Measurements from ENCODE around the gene NHERF1. TPM values are rescaled to one million over a fixed set of nuclear protein-coding genes. Genes with fewer than 3 reads are reported as not detected.

Gene NHERF1
- total and polyA plus RNA-seq, 2 of the 13 experiments (the other 11 are each of a cell fraction or from before 2014, with no cell fraction given) = 169 to 269 TPM

DNA sequence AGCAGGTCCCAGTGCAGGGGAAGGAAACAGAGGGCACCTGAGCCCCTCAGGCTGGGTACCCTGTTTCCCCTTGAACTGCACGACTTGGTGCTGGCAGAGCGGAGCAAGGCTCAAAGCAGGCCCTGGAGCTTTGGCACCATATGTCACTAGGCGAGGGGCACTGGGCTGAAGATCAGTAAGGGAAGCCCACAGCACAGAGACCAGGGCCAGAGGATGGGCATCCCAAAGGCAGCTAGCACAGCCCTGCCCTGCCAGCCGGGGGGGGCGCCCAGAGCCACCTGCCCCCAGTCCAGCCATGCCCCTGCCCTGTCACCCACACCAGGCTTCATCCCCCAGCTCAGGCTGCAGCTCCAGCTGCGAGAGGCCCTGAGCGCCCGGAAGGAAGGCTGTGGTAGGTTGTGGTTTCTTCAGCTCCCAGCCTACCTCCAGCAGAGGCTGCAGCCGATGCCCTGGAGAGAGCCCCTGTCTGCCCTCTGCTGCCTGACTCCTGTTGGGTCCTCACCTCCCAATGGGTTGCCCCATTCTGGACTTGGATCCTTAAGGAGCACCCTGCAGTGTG is 10.9 kb downstream of the NHERF1 start (continued):
- TF ChIP-seq, protein P1, sequence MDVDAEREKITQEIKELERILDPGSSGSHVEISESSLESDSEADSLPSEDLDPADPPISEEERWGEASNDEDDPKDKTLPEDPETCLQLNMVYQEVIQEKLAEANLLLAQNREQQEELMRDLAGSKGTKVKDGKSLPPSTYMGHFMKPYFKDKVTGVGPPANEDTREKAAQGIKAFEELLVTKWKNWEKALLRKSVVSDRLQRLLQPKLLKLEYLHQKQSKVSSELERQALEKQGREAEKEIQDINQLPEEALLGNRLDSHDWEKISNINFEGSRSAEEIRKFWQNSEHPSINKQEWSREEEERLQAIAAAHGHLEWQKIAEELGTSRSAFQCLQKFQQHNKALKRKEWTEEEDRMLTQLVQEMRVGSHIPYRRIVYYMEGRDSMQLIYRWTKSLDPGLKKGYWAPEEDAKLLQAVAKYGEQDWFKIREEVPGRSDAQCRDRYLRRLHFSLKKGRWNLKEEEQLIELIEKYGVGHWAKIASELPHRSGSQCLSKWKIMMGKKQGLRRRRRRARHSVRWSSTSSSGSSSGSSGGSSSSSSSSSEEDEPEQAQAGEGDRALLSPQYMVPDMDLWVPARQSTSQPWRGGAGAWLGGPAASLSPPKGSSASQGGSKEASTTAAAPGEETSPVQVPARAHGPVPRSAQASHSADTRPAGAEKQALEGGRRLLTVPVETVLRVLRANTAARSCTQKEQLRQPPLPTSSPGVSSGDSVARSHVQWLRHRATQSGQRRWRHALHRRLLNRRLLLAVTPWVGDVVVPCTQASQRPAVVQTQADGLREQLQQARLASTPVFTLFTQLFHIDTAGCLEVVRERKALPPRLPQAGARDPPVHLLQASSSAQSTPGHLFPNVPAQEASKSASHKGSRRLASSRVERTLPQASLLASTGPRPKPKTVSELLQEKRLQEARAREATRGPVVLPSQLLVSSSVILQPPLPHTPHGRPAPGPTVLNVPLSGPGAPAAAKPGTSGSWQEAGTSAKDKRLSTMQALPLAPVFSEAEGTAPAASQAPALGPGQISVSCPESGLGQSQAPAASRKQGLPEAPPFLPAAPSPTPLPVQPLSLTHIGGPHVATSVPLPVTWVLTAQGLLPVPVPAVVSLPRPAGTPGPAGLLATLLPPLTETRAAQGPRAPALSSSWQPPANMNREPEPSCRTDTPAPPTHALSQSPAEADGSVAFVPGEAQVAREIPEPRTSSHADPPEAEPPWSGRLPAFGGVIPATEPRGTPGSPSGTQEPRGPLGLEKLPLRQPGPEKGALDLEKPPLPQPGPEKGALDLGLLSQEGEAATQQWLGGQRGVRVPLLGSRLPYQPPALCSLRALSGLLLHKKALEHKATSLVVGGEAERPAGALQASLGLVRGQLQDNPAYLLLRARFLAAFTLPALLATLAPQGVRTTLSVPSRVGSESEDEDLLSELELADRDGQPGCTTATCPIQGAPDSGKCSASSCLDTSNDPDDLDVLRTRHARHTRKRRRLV (CRISPR knock-in tag; IDR thresholded peaks at IDR 0.05) = no peak
- TF ChIP-seq, protein P2, sequence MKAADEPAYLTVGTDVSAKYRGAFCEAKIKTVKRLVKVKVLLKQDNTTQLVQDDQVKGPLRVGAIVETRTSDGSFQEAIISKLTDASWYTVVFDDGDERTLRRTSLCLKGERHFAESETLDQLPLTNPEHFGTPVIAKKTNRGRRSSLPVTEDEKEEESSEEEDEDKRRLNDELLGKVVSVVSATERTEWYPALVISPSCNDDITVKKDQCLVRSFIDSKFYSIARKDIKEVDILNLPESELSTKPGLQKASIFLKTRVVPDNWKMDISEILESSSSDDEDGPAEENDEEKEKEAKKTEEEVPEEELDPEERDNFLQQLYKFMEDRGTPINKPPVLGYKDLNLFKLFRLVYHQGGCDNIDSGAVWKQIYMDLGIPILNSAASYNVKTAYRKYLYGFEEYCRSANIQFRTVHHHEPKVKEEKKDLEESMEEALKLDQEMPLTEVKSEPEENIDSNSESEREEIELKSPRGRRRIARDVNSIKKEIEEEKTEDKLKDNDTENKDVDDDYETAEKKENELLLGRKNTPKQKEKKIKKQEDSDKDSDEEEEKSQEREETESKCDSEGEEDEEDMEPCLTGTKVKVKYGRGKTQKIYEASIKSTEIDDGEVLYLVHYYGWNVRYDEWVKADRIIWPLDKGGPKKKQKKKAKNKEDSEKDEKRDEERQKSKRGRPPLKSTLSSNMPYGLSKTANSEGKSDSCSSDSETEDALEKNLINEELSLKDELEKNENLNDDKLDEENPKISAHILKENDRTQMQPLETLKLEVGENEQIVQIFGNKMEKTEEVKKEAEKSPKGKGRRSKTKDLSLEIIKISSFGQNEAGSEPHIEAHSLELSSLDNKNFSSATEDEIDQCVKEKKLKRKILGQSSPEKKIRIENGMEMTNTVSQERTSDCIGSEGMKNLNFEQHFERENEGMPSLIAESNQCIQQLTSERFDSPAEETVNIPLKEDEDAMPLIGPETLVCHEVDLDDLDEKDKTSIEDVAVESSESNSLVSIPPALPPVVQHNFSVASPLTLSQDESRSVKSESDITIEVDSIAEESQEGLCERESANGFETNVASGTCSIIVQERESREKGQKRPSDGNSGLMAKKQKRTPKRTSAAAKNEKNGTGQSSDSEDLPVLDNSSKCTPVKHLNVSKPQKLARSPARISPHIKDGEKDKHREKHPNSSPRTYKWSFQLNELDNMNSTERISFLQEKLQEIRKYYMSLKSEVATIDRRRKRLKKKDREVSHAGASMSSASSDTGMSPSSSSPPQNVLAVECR (CRISPR knock-in tag; IDR thresholded peaks at IDR 0.05; ENCODE audit: borderline replicate concordance) = peak; percentile 52; the same call in 1 of the 2 replicates
- TF ChIP-seq NFYC (CRISPR knock-in tag; IDR thresholded peaks at IDR 0.05) = no peak
- TF ChIP-seq SOX6 (IDR thresholded peaks at IDR 0.05) = no peak
- TF ChIP-seq SOX6 (CRISPR knock-in tag; IDR thresholded peaks at IDR 0.05) = 0 out of 2 replicates have a peak, but pooled peaks have one; percentile 11
- no peak for TF ChIP-seq ZNF3 (CRISPR knock-in tag; IDR thresholded peaks at IDR 0.05)
- TF ChIP-seq MED13 (CRISPR knock-in tag; IDR thresholded peaks at IDR 0.05) = no peak
- no peak for TF ChIP-seq ZNF367 (CRISPR knock-in tag; IDR thresholded peaks at IDR 0.05; ENCODE audit: borderline replicate concordance)
- TF ChIP-seq ZSCAN12 (CRISPR knock-in tag; IDR thresholded peaks at IDR 0.05) = no peak
- TF ChIP-seq, protein P3, sequence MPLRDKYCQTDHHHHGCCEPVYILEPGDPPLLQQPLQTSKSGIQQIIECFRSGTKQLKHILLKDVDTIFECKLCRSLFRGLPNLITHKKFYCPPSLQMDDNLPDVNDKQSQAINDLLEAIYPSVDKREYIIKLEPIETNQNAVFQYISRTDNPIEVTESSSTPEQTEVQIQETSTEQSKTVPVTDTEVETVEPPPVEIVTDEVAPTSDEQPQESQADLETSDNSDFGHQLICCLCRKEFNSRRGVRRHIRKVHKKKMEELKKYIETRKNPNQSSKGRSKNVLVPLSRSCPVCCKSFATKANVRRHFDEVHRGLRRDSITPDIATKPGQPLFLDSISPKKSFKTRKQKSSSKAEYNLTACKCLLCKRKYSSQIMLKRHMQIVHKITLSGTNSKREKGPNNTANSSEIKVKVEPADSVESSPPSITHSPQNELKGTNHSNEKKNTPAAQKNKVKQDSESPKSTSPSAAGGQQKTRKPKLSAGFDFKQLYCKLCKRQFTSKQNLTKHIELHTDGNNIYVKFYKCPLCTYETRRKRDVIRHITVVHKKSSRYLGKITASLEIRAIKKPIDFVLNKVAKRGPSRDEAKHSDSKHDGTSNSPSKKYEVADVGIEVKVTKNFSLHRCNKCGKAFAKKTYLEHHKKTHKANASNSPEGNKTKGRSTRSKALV (CRISPR knock-in tag; IDR thresholded peaks at IDR 0.05) = no peak
- no peak for TF ChIP-seq THAP11 (CRISPR knock-in tag; IDR thresholded peaks at IDR 0.05)
- TF ChIP-seq, protein P4, sequence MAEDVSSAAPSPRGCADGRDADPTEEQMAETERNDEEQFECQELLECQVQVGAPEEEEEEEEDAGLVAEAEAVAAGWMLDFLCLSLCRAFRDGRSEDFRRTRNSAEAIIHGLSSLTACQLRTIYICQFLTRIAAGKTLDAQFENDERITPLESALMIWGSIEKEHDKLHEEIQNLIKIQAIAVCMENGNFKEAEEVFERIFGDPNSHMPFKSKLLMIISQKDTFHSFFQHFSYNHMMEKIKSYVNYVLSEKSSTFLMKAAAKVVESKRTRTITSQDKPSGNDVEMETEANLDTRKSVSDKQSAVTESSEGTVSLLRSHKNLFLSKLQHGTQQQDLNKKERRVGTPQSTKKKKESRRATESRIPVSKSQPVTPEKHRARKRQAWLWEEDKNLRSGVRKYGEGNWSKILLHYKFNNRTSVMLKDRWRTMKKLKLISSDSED (CRISPR knock-in tag; IDR thresholded peaks at IDR 0.05) = no peak
- no peak for TF ChIP-seq FOSL1 (CRISPR knock-in tag; IDR thresholded peaks at IDR 0.05; ENCODE audit: borderline replicate concordance)
- no peak for TF ChIP-seq KLF16 (CRISPR knock-in tag; IDR thresholded peaks at IDR 0.05)
- no peak for TF ChIP-seq ZBTB3 (CRISPR knock-in tag; IDR thresholded peaks at IDR 0.05; ENCODE audit: borderline replicate concordance, low read depth)
- no peak for TF ChIP-seq KAT7 (CRISPR knock-in tag; IDR thresholded peaks at IDR 0.05; ENCODE audit: borderline replicate concordance)
- TF ChIP-seq ELF1 (CRISPR knock-in tag; IDR thresholded peaks at IDR 0.05) = no peak
- TF ChIP-seq ZBTB7A (CRISPR knock-in tag; IDR thresholded peaks at IDR 0.05) = no peak
- no peak for TF ChIP-seq ZNF782 (CRISPR knock-in tag; IDR thresholded peaks at IDR 0.05; ENCODE audit: borderline replicate concordance)
